ENCODE results near the gene GLTP.

Gene GLTP

DNA sequence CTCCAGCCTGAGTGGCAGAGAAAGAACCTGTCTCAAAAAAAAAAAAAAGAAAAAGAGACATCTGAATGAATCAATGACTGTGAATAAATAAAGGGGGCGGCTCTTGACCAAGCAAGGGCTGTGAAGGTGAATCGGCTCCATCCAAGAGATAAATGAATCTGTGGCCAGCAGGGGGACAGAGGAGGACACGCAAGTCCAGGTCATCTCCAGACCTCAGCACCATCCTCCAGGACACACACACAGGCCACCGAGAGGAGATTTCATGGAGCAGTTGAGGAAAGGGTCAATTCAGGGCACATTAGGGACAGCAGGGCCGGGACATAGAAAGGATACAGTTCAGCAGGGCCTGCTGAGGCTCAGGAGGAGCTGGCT is 68.7 kb downstream of the GLTP start:
- no peaks in the 10 kb centered on the region for H3K36me3 ChIP-seq
- H3K4me1 ChIP-seq (ENCODE audit: control insufficient read depth in 1 of 2, insufficient read depth in 1 of 2, low read depth in 1 of 2, low read length in 1 of 2) = peaks cover 6 to 10% of the 10 kb centered on the region in 2 experiments
- TF ChIP-seq, protein P1, sequence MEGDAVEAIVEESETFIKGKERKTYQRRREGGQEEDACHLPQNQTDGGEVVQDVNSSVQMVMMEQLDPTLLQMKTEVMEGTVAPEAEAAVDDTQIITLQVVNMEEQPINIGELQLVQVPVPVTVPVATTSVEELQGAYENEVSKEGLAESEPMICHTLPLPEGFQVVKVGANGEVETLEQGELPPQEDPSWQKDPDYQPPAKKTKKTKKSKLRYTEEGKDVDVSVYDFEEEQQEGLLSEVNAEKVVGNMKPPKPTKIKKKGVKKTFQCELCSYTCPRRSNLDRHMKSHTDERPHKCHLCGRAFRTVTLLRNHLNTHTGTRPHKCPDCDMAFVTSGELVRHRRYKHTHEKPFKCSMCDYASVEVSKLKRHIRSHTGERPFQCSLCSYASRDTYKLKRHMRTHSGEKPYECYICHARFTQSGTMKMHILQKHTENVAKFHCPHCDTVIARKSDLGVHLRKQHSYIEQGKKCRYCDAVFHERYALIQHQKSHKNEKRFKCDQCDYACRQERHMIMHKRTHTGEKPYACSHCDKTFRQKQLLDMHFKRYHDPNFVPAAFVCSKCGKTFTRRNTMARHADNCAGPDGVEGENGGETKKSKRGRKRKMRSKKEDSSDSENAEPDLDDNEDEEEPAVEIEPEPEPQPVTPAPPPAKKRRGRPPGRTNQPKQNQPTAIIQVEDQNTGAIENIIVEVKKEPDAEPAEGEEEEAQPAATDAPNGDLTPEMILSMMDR (IDR thresholded peaks at IDR 0.05) = no peak
- no peaks in the 10 kb centered on the region for H3K27me3 ChIP-seq
- no peak overlapping the region for H3K27ac ChIP-seq
- no peak overlapping the region for H3K4me3 ChIP-seq (ENCODE audit: low read depth in 1 of 2, low read length in 1 of 2)
- no peaks in the 10 kb centered on the region for H3K9me3 ChIP-seq

DNA sequence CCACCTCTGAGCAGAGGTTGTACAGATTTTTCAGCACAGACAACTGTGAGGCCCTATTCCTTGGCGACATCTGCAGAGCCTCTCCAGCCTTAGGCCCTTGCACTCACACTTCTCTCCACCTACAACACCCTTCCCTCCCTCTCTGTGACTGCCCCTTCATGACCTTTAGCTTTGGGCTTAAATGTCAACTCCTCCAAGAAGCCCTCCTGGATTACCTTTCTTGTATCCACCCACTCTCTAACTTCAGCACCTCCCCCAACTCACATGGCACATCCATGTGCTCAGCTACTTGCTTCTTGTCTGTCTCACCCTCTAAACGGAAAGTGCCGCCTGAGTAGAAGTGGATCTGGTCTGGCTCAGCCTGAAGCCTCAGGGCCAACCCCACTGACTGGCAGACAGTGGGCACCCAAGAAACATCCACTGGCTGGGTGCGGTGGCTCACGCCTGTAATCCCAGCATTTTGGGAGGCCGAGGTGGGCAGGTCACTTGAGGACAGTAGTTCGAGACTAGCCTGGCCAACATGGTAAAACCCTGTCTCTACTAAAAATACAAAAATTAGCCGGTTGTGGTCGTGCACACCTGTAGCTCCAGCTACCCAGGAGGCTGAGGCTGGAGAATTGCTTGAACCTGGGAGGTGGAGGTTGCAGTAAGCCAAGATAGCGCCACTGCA is 69.3 kb downstream of the GLTP start:
- Histone ChIP-seq H3K4me1 (ENCODE audit: control insufficient read depth in 1 of 2, insufficient read depth in 1 of 2, low read depth in 1 of 2, low read length in 1 of 2) (peaks cover 5% of the 10 kb centered on the region in 2 experiments), H3K4me3 (ENCODE audit: low read depth in 1 of 2, low read length in 1 of 2) (no peak overlapping the region), H3K27me3 (no peaks in the 10 kb centered on the region), H3K9me3 (no peaks in the 10 kb centered on the region), H3K27ac (no peak overlapping the region), H3K36me3 (no peaks in the 10 kb centered on the region)
- TF ChIP-seq, protein P1 (IDR thresholded peaks at IDR 0.05) = no peak

DNA sequence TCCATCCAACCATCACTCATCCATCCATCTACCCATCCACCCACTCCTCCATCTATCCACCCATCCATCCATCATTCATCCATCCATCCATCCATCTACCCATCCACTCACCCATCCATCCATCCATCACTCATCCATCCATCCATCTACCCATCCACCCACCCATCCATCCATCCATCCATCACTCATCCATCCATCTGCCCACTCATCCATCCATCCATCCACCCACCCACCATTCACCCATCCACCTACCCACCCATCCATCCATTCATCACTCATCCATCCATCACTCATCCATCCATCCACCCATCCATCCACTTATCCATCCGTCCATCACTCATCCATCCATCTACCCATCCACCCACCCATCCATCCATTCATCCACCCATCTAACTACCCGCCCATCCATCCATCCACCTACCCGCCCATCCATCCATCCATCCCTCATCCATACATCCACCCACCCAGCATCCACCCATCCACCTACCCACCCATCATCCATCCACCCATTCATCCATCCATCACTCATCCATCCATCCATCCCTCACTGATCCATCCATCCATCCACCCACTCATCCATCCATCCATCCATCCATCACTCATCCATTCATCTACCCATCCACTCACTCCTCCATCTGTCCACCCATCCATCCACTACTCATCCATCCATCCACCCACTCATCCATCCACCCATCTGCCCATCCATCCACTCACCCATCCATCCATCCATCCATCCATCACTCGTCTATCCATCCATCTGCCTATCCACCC is 71.3 kb downstream of the GLTP start:
- H3K9me3 ChIP-seq = no peaks in the 10 kb centered on the region
- TF ChIP-seq, protein P1 (IDR thresholded peaks at IDR 0.05) = no peak
- H3K4me1 ChIP-seq (ENCODE audit: control insufficient read depth in 1 of 2, insufficient read depth in 1 of 2, low read depth in 1 of 2, low read length in 1 of 2) = peaks cover 0 to 6% of the 10 kb centered on the region in 2 experiments
- H3K27me3 ChIP-seq = no peaks in the 10 kb centered on the region
- H3K4me3 ChIP-seq (ENCODE audit: low read depth in 1 of 2, low read length in 1 of 2) = no peak overlapping the region
- no peaks in the 10 kb centered on the region for H3K36me3 ChIP-seq
- H3K27ac ChIP-seq = no peak overlapping the region

DNA sequence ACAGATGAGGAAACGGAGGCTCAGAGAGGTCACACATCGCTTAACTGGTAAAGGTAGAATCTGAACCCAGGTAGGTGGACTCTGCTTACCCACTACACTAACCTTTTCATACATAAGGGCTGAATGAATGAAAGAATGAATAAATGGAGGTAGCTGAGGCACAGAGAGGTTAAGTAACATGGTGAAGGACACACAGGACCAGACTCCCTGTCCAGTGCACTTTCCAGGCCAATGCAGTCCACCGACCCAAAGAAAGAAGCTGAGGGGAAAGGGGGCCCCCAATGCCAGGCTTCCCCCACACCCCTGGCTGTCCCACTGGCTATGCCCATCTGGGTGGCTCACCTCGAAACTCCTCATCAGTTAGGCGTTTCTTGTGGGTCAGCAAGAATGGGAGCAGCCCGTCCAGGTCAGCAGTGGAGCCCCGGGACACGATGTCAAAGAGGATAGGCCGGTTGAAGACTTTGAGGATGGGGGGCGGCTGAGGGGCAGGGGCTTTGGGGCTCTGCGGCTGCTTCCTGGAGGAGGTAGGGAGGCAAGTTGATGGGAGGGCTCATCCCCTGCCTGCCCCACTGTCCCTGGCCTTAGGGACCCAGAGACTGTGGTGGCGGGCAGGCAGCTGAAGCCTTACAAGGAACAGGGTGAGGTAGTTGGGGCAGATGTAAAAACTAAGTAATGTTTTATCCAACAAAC is 72.2 kb downstream of the GLTP start:
- Histone ChIP-seq H3K27ac (no peak overlapping the region), H3K4me3 (ENCODE audit: low read depth in 1 of 2, low read length in 1 of 2) (no peak overlapping the region), H3K27me3 (no peaks in the 10 kb centered on the region), H3K9me3 (no peaks in the 10 kb centered on the region), H3K36me3 (no peaks in the 10 kb centered on the region), H3K4me1 (ENCODE audit: control insufficient read depth in 1 of 2, insufficient read depth in 1 of 2, low read depth in 1 of 2, low read length in 1 of 2) (peaks cover 0 to 6% of the 10 kb centered on the region in 2 experiments)
- TF ChIP-seq, protein P1 (IDR thresholded peaks at IDR 0.05) = no peak

DNA sequence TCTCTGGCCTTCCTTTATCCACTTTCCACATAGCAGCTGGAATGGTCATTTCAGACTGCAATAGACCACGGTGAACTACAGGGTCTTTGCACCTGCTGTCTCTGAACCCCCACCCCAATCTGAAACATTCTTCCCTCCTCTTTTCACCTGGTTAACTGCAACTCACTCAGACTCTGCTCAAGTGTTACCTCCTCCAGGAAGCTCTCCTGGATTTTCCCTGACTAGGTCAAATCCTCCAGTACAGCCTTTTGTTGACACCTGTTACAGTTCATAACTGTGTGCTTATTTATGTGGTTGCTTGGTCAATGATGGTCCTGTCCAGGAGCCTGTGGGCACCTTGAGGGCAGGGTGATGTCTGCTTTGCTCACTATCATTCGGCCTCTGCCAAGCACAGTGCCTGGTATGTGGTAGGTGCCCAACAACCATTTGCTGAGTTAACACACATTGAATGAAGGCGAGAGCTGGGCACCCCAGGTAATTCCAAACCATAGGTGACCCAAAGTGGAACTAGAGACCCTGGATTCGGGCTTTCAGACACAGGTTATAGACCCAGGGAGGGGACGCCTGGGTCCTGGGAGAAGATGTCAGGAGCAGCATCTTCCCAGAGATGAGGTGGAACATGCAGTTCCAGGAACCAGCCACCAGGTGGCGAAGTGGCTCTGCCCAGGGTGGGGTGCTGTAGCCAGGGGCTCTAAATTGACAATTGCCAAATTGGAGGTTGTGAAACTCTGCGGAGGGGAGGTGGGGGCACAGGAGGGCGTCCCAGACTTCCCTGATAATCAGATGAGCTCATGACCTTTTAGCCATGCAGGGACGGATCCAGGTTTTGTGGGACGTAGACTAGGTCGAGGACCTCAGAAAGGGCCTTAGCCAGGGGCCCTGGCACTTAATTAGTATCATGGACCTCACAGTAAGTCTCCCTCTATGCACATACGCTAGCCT is 75.2 kb downstream of the GLTP start:
- Histone ChIP-seq H3K27me3 (no peaks in the 10 kb centered on the region), H3K36me3 (no peaks in the 10 kb centered on the region), H3K9me3 (no peaks in the 10 kb centered on the region), H3K4me1 (ENCODE audit: control insufficient read depth in 1 of 2, insufficient read depth in 1 of 2, low read depth in 1 of 2, low read length in 1 of 2) (peaks cover 0 to 6% of the 10 kb centered on the region in 2 experiments), H3K27ac (no peak overlapping the region), H3K4me3 (ENCODE audit: low read depth in 1 of 2, low read length in 1 of 2) (no peak overlapping the region)
- TF ChIP-seq, protein P1 (IDR thresholded peaks at IDR 0.05) = peak; percentile 96
